ENCODE results near the gene BCAS3.

Gene BCAS3

DNA sequence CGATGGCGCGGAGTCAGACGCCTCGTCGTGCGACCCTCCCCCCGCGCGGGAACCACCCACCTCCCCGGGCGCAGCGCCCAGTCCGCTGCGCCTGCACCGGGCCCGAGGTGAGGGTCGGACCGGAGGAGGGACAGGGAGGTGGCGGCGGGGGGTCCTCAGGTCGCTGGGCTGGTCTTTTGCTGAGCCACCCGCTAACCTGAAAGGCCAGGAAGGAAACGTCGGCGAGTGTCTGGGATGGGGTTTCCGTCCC, 726.9 kb downstream of the BCAS3 start:
- TF ChIP-seq ZFX (IDR thresholded peaks at IDR 0.05): no peak
- TF ChIP-seq, protein P1, sequence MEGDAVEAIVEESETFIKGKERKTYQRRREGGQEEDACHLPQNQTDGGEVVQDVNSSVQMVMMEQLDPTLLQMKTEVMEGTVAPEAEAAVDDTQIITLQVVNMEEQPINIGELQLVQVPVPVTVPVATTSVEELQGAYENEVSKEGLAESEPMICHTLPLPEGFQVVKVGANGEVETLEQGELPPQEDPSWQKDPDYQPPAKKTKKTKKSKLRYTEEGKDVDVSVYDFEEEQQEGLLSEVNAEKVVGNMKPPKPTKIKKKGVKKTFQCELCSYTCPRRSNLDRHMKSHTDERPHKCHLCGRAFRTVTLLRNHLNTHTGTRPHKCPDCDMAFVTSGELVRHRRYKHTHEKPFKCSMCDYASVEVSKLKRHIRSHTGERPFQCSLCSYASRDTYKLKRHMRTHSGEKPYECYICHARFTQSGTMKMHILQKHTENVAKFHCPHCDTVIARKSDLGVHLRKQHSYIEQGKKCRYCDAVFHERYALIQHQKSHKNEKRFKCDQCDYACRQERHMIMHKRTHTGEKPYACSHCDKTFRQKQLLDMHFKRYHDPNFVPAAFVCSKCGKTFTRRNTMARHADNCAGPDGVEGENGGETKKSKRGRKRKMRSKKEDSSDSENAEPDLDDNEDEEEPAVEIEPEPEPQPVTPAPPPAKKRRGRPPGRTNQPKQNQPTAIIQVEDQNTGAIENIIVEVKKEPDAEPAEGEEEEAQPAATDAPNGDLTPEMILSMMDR (conservative IDR thresholded peaks at IDR 0.05): no peak
- H3K27ac ChIP-seq: no peak overlapping the region

GRCh38 chr17:61404913-61405685, 727.4 kb downstream of the BCAS3 start:
- H3K27ac ChIP-seq: no peak overlapping the region
- no peak for TF ChIP-seq ZFX (IDR thresholded peaks at IDR 0.05)
- TF ChIP-seq, protein P1 (conservative IDR thresholded peaks at IDR 0.05): no peak

- no peak overlapping the region for H3K27ac ChIP-seq
- TF ChIP-seq, protein P1 (conservative IDR thresholded peaks at IDR 0.05): no peak
- TF ChIP-seq ZFX (IDR thresholded peaks at IDR 0.05): no peak
Measured at GRCh38 chr17:61405686-61406536, 728.3 kb downstream of the BCAS3 start.

GRCh38 chr17:61406537-61406845, 728.8 kb downstream of the BCAS3 start:
- no peak overlapping the region for H3K27ac ChIP-seq

DNA sequence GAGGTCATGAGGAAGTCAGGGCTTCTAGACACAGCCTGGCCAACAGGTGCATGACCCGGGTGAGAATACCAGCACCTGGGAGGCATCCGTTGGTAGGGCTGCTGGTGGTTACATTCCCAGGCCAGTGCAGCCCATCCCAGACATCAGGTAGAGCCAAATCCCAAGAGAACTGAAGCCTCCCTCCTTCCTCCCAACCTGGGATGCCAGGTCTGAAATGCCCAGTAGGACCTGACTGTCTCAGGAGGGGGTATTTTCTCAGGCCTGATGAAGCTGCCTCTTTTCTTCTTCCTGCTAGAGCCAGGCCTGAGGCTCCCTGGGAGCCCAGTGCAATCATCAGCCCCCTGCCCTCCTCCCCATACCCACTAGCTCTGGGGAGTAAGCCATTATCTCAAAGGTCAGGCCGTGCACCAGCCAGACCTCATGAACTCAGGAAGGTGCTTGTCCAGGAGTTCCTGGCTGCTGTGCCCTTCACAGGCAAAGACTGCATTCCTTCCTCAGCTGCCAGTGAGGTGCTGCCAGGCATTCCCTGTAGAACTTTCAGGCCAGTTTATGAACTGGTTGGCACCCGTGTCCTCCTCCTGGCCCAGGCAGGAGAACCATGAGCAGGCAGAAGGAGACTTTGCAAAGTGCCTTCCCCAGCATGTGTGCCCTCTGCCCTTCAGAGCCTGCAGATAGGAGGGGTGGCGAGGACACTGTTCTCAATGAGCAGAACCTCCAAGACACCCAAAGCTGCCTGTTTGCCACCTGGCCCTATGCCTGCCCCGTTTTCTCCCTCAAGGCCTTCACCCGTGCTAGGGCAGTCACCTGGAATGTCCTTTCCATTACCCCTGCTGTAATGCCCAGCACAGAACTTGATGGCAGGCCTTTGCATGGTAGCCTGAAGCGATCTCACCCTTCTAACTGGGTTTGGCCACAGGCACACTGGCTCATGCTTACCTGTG, 729.6 kb downstream of the BCAS3 start:
- TF ChIP-seq ZFX (IDR thresholded peaks at IDR 0.05): no peak
- TF ChIP-seq, protein P1 (conservative IDR thresholded peaks at IDR 0.05): no peak
- no peak overlapping the region for H3K27ac ChIP-seq

More at GRCh38 chr17:61406537-61406845, 728.8 kb downstream of the BCAS3 start:
- no peak for TF ChIP-seq ZFX (IDR thresholded peaks at IDR 0.05)
- TF ChIP-seq, protein P1 (conservative IDR thresholded peaks at IDR 0.05): no peak

- no peak for TF ChIP-seq ZFX (IDR thresholded peaks at IDR 0.05)
- TF ChIP-seq, protein P1 (conservative IDR thresholded peaks at IDR 0.05): no peak
- no peak overlapping the region for H3K27ac ChIP-seq
Measured at GRCh38 chr17:61408151-61409041, 730.7 kb downstream of the BCAS3 start.

All from C4-2B (cell line).